Psoas muscle (tissue), 8 donors: ENCODE results near the gene CTRB2. TPM values are rescaled to one million over a fixed set of nuclear protein-coding genes. Genes with fewer than 3 reads are reported as not detected.
"Not testable (repeated sequence)": the region's sequence is repeated elsewhere in the genome, so short reads cannot be mapped to it uniquely, and the experiment has no call there.

Experiments used
- ATAC-seq, 4 donors: fragments of 200-7000 bp; cut with Tn5 transposase; one replicate each; pipeline ENCODE4 v1.9.1; 2020; ENCODE audit warnings: moderate library complexity in 3 of 4, mild to moderate bottlenecking in 2 of 4
- DNase-seq, 2 donors: peaks; one replicate each; pipeline ENCODE4 v3.0.0-alpha.2; 2020
- H3K27ac ChIP-seq: fragments of 200-600 bp; one replicate; pipeline ENCODE4 v1.8.0; 2022
- H3K27me3 ChIP-seq, 3 donors: fragments of 200-600 bp in 1 of 3; one replicate each; pipeline versions ENCODE4 v1.6.1 to v1.8.0; 2013 to 2022; ENCODE audit warnings: low read length in 2 of 3, mild to moderate bottlenecking in 2 of 3, moderate library complexity in 1 of 3; ENCODE audit not compliant: insufficient read depth in 3 of 3
- H3K36me3 ChIP-seq, 2 donors: fragments of 200-600 bp in 1 of 2; one replicate each; pipeline versions ENCODE4 v1.6.1 to v1.8.0; 2013 to 2022; ENCODE audit warnings: low read depth in 1 of 2, mild to moderate bottlenecking in 1 of 2, moderate library complexity in 1 of 2; ENCODE audit not compliant: insufficient read depth in 1 of 2
- H3K4me1 ChIP-seq: fragments of 200-600 bp; one replicate; pipeline ENCODE4 v1.8.0; 2022
- H3K4me3 ChIP-seq: fragments of 200-600 bp; one replicate; pipeline ENCODE4 v1.8.0; 2022; ENCODE audit warnings: mild to moderate bottlenecking
- H3K9me3 ChIP-seq: fragments of 200-600 bp; one replicate; pipeline ENCODE4 v1.8.0; 2022
- WGBS, 3 donors: extraction: QIAGEN DNeasy Blood & Tissue Kit; methylation state at CpG; one replicate each; pipeline versions ENCODE4 v1.1.6 to v1.1.7; 2013; 5-methylcytosine and 5-hydroxymethylcytosine counted together
- intact Hi-C, 2 donors: fragments of 100-400 bp; cut with DNase I; formaldehyde crosslinking; loops; one replicate each; pipeline versions ENCODE4 v1.11.0 to v1.14.2; 2022
- polyA plus RNA-seq, 3 donors: library from polyadenylated mRNA; stranded (reverse); fragments of 200-250 nt; gene quantifications; one replicate each; pipeline ENCODE4 v1.2.3, GENCODE V29; 2013
- total RNA-seq, 4 donors: library from RNA; stranded (reverse); fragmentation: NEBNext Ultra II Directional in 2 of 4; extraction: Animal tissue kit (Norgen Biotek cat#: 25700) in 2 of 4; gene quantifications; one replicate each; pipeline versions ENCODE4 v1.2.1 to v1.2.4, GENCODE V29; 2021 to 2023
- TF ChIP-seq, protein P1 (sequence below): fragments of 200-600 bp; IDR thresholded peaks from one replicate; pipeline ENCODE4 v1.8.0; 2022; ENCODE audit warnings: antibody characterized with exemption
- donor health status: healthy with polysubstance abuse.
- donor health status: DM: no; HTN: no; CAD: no; lungs with moderate emphysema.
- donor health status: Bipolar disorder and iron deficiency.
- donor health status: healthy.
- donor health status: DM: yes; HTN: yes; CAD: no.
- donor health status: DM: no; HTN: no; CAD: no.
- donor health status: DM: no; HTN: no; CAD: no.
- donor health status: DM: yes; HTN: yes; CAD: no.

CTRB2 gene
- total and polyA plus RNA-seq, 7 donors: 0.14 to 2.4 (median 1.1) TPM; not detected in 3

DNA sequence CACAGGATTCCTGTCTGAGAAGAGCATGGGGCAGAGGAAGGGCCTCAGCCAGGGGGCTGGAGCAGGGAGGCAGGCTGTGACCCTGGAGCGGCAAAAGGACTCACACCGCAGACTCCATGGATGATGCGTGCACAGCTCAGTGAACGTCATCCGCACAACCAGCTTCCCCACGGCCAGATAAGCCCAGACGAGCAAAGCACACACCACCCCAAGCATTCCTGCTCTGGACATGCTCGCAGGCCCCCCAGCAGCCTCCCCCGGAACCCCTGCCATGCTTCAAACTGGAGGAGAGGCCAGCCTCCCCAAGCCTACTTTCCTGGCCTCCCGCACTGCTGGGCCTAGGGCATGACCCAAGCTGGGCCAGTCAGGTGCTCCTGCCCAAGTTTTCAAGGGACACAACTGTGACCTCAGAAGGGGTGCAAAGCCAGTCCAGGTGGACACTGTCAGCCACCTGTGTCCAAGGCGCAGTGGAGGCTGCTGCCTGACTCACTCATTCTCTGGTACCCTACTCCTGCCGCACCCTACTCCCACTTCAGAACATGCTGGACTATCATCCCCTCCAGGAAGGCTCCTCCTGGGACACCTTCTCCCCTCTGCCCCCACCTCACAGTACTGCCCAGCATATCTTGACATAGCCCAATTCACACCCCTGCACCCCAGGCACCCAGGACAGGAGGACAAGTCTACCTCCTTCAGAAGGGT lies 39.7 kb upstream of the CTRB2 start:
- no peak overlapping the region for H3K4me3 ChIP-seq
- WGBS, 3 donors: 83 to 91% (median 86%) methylated on average over 11 to 12 of the region's 12 CpGs
- H3K9me3 ChIP-seq: no peaks in the 10 kb centered on the region
- peaks cover 0 to 17% of the 10 kb centered on the region in 2 donors for H3K36me3 ChIP-seq
- H3K4me1 ChIP-seq: peaks cover 80% of the 10 kb centered on the region
- H3K27me3 ChIP-seq: no peaks in the 10 kb centered on the region
- intact Hi-C loops: no loop called here
- ATAC-seq (no peak), DNase-seq (no peak)
- H3K27ac ChIP-seq: peak overlapping the region; percentile 93
- TF ChIP-seq, protein P1, sequence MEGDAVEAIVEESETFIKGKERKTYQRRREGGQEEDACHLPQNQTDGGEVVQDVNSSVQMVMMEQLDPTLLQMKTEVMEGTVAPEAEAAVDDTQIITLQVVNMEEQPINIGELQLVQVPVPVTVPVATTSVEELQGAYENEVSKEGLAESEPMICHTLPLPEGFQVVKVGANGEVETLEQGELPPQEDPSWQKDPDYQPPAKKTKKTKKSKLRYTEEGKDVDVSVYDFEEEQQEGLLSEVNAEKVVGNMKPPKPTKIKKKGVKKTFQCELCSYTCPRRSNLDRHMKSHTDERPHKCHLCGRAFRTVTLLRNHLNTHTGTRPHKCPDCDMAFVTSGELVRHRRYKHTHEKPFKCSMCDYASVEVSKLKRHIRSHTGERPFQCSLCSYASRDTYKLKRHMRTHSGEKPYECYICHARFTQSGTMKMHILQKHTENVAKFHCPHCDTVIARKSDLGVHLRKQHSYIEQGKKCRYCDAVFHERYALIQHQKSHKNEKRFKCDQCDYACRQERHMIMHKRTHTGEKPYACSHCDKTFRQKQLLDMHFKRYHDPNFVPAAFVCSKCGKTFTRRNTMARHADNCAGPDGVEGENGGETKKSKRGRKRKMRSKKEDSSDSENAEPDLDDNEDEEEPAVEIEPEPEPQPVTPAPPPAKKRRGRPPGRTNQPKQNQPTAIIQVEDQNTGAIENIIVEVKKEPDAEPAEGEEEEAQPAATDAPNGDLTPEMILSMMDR: no peak

- WGBS, 3 donors: 23 to 24% (median 24%) methylated on average over 19 to 25 of the region's 25 CpGs
- H3K4me3 ChIP-seq: peak overlapping the region; percentile 48
- ATAC-seq: peak; percentile 86 to 89 (median 87)
- no peaks in the 10 kb centered on the region for H3K27me3 ChIP-seq
- TF ChIP-seq, protein P1: no peak
- no peaks in the 10 kb centered on the region for H3K9me3 ChIP-seq
- H3K36me3 ChIP-seq: peaks cover 0 to 30% of the 10 kb centered on the region in 2 donors
- intact Hi-C loops: no loop called here
- DNase-seq: peak; percentile 90 to 96
- H3K4me1 ChIP-seq: peaks cover 93% of the 10 kb centered on the region
- peak overlapping the region; percentile 93 for H3K27ac ChIP-seq
Measured at GRCh38 chr16:75244844-75245758, 38.1 kb upstream of the CTRB2 start.

DNA sequence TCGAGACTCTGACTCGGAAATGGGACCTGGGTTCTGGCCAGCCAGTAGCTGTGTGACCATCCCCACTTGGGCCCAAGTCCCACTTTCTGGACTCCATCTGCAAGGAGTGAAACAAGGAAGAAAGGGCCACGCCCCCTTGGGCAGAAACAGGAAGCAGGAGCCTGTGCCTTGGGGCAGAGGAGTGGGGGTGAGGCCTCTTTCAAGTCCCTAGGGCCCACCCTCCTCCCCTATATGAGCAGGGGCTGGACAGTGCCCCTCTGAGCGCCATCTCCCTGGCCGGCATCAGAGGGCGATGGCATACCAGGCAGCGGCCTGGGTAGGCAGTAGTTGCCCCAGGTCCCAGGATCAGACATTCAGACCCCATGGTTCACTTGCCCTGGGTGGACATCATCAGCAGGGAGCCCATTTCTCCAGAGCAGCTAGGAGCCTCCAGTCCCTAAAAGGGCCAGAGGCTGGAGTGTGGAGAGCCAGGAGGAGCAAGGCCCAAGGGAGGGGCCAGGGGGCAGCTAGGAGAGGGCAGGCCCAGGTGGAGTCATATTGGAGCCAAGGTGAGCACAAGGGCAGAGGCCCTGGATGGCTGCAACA lies 37.4 kb upstream of the CTRB2 start:
- ATAC-seq (no peak), DNase-seq (no peak)
- Histone ChIP-seq H3K27me3 (no peaks in the 10 kb centered on the region), H3K9me3 (no peaks in the 10 kb centered on the region), H3K36me3 (peaks cover 0 to 33% of the 10 kb centered on the region in 2 donors), H3K4me3 (peak overlapping the region; percentile 48), H3K27ac (peak overlapping the region; percentile 93), H3K4me1 (peaks cover 93% of the 10 kb centered on the region)
- intact Hi-C loops: no loop called here
- TF ChIP-seq, protein P1: no peak
- WGBS, 3 donors: 63 to 68% (median 64%) methylated on average over 7 of the region's 7 CpGs

- H3K27ac ChIP-seq: peak overlapping the region; percentile 93
- ATAC-seq: no peak
- H3K4me1 ChIP-seq: peaks cover 93% of the 10 kb centered on the region
- H3K4me3 ChIP-seq: no peak overlapping the region
- H3K36me3 ChIP-seq: peaks cover 0 to 33% of the 10 kb centered on the region in 2 donors
- intact Hi-C loops: no loop called here
- no peak for DNase-seq
- H3K9me3 ChIP-seq: no peaks in the 10 kb centered on the region
- no peaks in the 10 kb centered on the region for H3K27me3 ChIP-seq
- WGBS, 3 donors: 58 to 75% (median 64%) methylated on average over 17 to 20 of the region's 20 CpGs
- TF ChIP-seq, protein P1: no peak
Measured at GRCh38 chr16:75243667-75244224, 36.8 kb upstream of the CTRB2 start.

DNA sequence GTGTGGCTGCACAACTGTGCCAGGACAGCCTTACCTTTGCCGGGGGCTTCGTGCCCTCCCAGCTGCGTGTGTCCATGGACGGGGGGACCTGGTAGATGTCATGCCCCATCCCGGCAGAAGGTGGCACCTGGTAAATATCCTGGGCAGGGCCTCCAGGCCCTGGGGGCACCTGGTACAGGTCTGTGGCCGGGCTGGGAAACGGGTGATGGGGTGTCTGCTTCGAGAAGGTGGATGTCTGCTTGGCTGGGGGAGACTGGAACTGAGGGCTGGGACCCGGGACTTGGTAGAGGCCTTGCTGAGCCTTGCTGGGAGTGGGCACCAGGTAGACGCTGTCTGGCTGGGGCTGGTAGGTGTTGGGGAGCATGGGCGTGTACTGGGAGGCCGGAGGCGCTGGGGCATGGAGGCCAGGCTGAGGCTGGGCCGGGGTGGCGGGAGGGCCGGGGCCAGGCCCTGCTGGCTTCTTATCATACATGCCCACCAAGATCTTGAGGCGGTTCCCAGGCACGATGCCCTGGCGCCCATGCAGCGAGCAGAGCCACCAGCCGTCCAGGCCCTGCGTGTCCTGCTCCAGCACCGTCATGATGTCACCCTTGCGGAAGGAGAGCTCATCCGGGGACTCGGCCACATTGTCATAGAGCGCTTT lies 35.6 kb upstream of the CTRB2 start:
- Histone ChIP-seq H3K36me3 (peaks cover 0 to 34% of the 10 kb centered on the region in 2 donors), H3K27ac (peak overlapping the region; percentile 93), H3K4me1 (peaks cover 93% of the 10 kb centered on the region)
- ATAC-seq, H3K27me3 ChIP-seq, intact Hi-C loops, H3K9me3 ChIP-seq, DNase-seq, H3K4me3 ChIP-seq: not testable (repeated sequence)
- WGBS, 3 donors: 86 to 88% (median 87%) methylated on average over 25 to 27 of the region's 27 CpGs
